Activated CD4-positive, alpha-beta T cell treated with anti-CD3 and anti-CD28 coated beads, Interleukin-2, amount 50 U/mL, for 16 hours (primary cell): Measurements from ENCODE around the gene LGALS4.
"Not testable (repeated sequence)": the region's sequence is repeated elsewhere in the genome, so short reads cannot be mapped to it uniquely, and the experiment has no call there.

Experiments
- DNase-seq: peaks from one replicate; pipeline ENCODE4 v3.0.0-alpha.2; 2020

Gene LGALS4

GRCh38 chr19:38795549-38795948 lies 17.2 kb downstream of the LGALS4 start:
- no peak for DNase-seq

GRCh38 chr19:38793671-38794070 lies 19.1 kb downstream of the LGALS4 start:
- no peak for DNase-seq

GRCh38 chr19:38793177-38793576 lies 19.6 kb downstream of the LGALS4 start:
- DNase-seq, result no peak

DNA sequence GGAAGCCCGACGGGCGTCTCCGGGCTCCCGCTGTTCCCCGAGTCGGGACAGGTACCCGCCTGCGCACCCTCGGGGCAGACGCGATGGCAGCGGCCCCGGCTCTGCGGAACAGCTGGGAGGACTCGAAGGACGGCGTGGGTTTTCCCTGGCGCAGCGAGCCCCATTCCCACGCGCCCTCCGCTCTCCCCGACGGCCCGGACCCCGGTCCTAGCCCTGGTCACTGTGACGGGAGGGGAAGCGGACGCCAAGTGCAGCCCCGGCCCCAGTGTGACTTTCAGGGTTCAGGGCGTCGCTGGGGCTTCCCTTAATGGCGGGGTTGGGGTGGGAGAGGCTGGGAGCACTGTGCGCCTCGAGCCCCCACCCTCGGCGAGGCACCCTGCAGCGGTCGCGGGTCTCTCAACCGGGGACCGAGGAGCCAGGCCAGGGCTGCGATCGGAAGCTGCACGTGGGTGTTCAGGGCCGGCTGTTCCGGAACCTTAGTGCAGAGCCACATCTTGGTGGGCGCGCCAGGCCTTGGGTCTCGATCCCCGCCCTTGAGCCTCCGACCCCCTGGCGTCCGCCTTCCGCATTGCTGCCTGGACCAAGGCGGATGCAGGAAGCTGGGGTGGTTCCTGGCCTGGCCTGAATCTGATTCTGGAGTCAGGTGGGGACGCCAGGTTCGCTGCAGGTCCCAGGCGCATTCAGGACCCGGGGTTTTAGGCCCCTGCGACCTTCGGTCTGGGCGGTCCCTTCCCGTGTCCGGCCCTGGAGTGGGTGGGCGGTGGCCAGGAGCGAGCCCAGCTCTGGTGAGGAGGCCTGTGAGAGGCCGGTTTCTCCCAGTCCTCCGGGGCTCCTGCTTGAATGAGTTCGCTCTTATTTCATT lies 20.3 kb downstream of the LGALS4 start:
- peak; percentile 18 for DNase-seq

DNA sequence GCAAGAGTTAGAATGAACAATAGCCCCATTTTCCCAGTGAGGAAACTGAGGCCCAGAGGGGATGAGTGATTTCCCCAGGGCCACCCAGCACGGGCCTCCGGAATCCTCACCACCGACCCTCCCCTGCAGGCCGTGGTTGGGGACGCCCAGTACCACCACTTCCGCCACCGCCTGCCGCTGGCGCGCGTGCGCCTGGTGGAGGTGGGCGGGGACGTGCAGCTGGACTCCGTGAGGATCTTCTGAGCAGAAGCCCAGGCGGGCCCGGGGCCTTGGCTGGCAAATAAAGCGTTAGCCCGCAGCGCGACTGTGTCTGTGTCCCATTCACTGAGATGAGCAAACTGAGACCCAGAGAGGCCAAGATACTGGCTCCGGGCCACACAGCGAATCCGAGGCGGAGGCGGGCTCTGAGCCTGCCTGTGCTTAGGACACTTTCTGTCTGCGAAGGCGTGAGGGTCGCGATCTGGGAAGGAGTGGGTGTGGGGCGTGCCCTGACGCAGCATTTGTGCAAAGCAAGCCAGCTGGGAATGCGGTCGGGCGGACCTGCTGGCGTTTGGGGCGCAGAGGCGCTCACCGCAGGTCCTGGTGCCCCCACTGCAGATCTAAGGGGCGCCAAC lies 21.2 kb downstream of the LGALS4 start:
- not testable (repeated sequence) for DNase-seq

DNA sequence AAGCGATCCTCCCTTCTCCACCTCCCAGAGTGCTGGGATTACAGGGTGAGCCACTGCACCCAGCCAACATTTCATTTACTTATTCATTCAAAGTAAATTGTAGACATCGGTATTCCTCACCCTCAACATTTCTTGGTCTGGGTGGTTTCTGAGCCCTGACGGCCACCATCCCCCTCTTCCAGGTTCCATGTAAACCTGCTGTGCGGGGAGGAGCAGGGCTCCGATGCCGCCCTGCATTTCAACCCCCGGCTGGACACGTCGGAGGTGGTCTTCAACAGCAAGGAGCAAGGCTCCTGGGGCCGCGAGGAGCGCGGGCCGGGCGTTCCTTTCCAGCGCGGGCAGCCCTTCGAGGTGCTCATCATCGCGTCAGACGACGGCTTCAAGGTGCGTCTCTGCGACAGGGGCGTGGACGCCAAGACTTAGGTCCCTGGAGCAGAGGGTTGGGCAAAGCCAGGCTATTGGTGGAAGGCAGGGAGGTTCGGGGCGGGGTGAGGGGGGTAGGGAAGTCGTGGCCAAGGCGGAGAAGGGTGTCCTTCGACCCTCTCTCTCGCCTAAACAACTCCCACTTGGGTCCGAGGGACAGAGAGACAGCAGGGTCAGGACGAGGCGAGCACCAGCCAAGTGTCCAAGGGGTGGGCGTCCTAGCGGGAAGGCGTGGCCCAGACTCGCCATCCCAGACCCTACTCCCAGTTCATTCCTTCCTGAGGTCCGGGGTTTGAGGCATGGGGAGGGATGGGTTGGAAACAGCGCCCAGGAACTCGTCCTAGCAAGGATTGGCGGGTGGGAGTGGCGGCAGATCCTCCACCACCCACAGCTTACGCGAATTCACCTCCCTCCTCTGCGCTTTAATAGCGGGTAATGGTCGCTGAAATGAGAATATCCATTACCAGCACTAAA lies 22.0 kb downstream of the LGALS4 start:
- not testable (repeated sequence) for DNase-seq

DNA sequence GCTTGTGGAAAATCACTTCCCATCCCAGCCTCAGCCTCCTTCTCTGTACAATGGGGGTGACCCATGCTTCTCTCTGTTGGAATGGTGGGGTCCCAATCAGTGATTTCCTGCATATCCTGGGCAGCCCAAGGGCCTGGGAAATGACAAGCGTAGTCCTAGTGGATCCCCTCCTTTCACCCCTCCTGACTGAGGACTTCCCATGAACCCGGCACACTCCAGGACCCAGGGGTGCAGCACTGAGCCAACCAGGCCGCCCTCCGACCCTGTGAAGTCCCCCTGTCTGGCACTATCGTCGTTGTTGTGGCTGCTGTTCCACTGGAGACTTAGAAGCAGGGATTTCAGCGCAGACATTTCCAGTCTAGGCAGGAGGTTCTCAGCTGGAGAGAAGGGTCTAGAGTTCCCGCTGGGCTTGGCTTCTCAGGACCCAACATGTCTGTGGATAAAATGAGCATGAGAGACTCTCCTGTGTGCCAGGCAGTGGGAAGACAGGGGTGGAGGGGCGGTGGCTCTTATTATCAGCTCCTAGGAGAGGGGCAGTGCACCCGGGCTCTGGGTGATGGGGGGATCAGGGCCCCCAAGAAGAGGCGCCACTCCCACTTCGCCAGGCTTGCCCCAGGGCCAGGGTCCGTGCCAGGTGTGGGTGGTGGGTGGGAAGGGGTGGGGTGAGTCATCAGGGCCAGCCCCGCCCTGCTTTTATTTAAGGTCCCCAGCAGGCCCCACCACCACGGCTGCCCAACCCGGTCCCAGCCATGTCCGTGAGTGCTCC lies 24.1 kb downstream of the LGALS4 start, which contains the start of gene LGALS7B:
Gene LGALS7B, plus strand, starts transcription at position 723 of the 766 bp plus-strand sequence. Its CDS starts 27 bp downstream, at position 750.
- DNase-seq, result no peak

DNA sequence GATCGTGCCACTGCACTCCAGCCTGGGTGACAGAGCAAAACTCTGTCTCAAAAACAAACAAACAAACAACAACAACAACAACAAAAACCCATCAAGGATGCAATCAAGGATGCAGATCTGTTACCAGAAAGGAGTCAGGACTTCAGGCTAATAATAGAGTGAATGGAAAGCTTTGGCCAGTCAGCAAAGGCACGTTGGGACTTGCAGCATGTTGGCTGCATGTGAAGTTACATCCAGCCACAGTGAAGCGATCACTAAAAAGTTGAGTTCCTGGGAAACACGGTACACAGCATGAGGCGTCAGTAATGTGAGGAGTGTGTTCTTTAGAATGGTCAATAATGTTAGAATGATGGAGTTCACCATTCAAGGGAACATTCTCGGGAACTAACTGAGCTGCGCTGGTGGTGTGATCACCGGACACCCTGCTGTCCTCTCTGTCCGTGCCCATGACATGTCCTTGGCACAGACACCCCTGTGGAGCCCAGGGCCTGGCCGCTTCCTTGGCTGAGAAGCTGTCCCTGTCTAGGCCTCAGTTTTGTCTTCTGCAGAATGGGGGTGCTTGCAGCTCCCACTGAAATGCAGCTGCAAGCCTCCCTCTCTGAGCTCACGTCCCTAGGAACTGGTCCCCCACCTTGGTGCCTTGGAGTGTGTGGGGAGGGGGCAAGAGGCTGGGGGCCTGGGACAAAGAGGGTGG lies 26.0 kb downstream of the LGALS4 start:
- DNase-seq, result no peak

DNA sequence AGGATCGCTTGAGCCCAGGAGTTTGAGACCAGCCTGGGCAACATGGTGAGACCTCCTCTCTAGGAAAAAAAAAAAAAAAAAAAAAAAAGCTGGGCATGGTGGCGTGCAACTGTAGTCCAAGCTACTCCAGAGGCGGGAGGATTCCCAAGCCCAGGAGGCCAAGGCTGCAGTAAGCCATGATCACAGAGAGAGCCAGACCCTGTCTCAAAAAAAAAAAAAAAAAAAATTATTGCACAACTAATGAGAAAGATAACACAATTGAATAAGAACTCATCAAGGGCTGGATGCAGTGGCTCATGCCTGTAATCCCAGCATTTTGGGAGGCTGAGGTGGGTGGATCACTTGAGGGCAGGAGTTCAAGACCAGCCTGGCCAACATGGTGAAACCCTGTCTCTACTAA lies 26.7 kb downstream of the LGALS4 start:
- not testable (repeated sequence) for DNase-seq

GRCh38 chr19:38785187-38785699 lies 27.5 kb downstream of the LGALS4 start:
- no peak for DNase-seq

DNA sequence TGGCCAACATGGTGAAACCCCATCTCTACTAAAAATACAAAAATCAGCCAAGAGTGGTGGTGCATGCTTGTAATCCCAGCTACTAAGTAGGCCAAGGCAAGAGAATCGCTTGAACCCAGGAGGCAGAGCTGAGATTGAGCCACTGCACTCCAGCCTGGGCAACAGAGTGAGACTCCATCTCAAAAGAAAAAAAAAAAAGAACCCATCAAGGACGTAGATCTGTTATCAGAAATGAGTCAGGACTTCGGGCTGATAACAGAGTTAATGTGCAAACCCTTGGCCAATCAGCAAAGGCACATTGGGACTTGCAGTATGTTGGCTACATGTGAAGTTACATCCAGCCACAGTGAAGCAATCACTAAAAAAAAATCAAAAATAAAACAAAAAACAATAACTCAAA lies 28.5 kb downstream of the LGALS4 start:
- DNase-seq, result no peak

DNA sequence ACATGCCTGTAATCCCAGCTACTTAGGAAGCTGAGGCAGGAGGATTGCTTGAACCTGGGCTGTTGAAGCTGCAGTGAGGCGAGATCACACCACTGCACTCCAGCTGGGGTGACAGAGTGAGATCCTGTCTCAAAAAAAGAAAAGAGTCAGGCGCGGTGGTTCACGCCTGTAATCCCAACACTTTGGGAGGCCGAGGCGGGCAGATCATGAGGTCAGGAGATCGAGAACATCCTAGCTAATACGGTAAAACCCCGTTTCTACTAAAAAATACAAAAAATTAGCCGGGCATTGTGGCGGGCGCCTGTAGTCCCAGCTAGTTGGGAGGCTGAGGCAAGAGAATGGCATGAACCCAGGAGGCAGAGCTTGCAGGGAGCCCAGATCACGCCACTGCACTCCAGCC lies 30.5 kb downstream of the LGALS4 start:
- DNase-seq, result not testable (repeated sequence)

GRCh38 chr19:38781058-38781457 lies 31.7 kb downstream of the LGALS4 start:
- no peak for DNase-seq

DNA sequence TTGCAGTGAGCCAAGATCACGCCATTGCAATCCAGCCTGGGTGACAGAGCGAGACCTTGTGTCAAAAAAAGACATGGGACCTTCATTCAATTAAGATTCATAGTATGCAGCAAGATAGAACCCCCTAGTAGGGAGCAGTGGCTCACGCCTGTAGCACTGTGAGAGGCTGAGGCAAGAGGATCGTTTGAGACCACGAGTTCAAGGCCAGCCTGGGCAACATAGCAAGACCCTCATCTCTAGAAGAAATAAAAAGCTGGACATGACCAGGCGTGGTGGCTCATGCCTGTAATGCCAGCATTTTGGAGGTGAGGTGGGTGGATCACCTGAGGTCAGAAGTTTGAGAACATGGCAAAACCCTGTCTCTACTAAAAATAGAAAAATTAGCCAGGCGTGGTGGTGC lies 32.3 kb downstream of the LGALS4 start:
- DNase-seq, result no peak

GRCh38 chr19:38778733-38779132 lies 34.0 kb downstream of the LGALS4 start:
- no peak for DNase-seq

- no peak for DNase-seq
Observed at GRCh38 chr19:38774181-38774950, 38.4 kb downstream of the LGALS4 start.

DNA sequence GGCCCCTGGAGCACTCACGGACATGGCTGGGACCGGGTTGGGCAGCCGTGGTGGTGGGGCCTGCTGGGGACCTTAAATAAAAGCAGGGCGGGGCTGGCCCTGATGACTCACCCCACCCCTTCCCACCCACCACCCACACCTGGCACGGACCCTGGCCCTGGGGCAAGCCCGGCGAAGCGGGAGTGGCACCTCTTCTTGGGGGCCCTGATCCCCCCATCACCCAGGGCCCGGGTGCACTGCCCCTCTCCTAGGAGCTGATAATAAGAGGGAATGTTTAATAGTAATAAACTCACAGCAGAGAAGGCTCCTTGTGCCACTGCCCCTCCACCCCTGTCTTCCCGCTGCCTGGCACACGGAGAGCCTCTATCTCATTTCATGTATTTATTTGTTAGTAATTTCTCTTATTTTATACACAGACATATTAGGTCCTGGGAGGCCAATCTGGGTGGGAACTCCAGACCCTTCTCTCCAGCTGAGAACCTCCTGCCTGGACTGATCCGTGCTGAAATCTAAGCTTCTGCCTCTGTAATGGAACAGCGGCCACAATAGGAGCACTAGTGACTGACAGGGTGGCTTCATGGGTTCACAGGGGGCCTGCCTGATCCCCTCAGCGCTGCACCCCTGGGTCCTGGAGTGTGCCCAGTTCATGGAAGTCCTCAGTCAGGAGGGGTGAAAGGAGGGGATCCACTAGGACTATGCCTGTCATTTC lies 39.1 kb downstream of the LGALS4 start, which contains the start of gene LGALS7:
Gene LGALS7, minus strand, starts transcription at position 49 of the 709 bp plus-strand sequence. Its CDS starts 25 bp downstream, at position 24.
- no peak for DNase-seq

GRCh38 chr19:38771569-38771968 lies 41.2 kb downstream of the LGALS4 start:
- not testable (repeated sequence) for DNase-seq

DNA sequence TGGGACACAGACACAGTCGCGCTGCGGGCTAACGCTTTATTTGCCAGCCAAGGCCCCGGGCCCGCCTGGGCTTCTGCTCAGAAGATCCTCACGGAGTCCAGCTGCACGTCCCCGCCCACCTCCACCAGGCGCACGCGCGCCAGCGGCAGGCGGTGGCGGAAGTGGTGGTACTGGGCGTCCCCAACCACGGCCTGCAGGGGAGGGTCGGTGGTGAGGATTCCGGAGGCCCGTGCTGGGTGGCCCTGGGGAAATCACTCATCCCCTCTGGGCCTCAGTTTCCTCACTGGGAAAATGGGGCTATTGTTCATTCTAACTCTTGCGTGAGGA lies 41.8 kb downstream of the LGALS4 start:
- DNase-seq, result not testable (repeated sequence)
